Ectodermal cell (in vitro differentiated cells): ENCODE measurements around the gene CHGA.

ENCODE experiments used
- H3K27ac ChIP-seq: 2 replicates; pipeline ENCODE4 v1.7.0; 2013; ENCODE audit warnings: mild to moderate bottlenecking, low read depth, low read length; ENCODE audit not compliant: insufficient read depth, poor library complexity, severe bottlenecking
- H3K27me3 ChIP-seq: 2 replicates; pipeline ENCODE4 v1.7.0; 2013; ENCODE audit warnings: mild to moderate bottlenecking, low read length; ENCODE audit not compliant: insufficient read depth, control insufficient read depth, poor library complexity, severe bottlenecking
- H3K36me3 ChIP-seq: one replicate; pipeline ENCODE4 v1.7.0; 2013; ENCODE audit warnings: low read length; ENCODE audit not compliant: control insufficient read depth, insufficient read depth
- H3K4me1 ChIP-seq: one replicate; pipeline ENCODE4 v1.7.0; 2013; ENCODE audit warnings: low read length; ENCODE audit not compliant: control insufficient read depth, insufficient read depth
- H3K4me3 ChIP-seq: 2 replicates; pipeline ENCODE4 v1.7.0; 2013; ENCODE audit warnings: low read depth, low read length, control low read depth; ENCODE audit not compliant: insufficient read depth
- H3K9me3 ChIP-seq: 2 replicates; pipeline ENCODE4 v1.7.0; 2013; ENCODE audit warnings: mild to moderate bottlenecking, low read length, moderate library complexity; ENCODE audit not compliant: control insufficient read depth
- WGBS, 2 experiments: methylation state at CpG; one replicate each; pipeline ENCODE4 v1.1.7; 2013; ENCODE audit warnings: missing lambda C conversion rate in 2 of 2; 5-methylcytosine and 5-hydroxymethylcytosine counted together

CHGA gene

GRCh38 chr14:92959761-92960680 lies 37.1 kb downstream of the CHGA start:
- no peak overlapping the region for H3K27ac ChIP-seq

DNA sequence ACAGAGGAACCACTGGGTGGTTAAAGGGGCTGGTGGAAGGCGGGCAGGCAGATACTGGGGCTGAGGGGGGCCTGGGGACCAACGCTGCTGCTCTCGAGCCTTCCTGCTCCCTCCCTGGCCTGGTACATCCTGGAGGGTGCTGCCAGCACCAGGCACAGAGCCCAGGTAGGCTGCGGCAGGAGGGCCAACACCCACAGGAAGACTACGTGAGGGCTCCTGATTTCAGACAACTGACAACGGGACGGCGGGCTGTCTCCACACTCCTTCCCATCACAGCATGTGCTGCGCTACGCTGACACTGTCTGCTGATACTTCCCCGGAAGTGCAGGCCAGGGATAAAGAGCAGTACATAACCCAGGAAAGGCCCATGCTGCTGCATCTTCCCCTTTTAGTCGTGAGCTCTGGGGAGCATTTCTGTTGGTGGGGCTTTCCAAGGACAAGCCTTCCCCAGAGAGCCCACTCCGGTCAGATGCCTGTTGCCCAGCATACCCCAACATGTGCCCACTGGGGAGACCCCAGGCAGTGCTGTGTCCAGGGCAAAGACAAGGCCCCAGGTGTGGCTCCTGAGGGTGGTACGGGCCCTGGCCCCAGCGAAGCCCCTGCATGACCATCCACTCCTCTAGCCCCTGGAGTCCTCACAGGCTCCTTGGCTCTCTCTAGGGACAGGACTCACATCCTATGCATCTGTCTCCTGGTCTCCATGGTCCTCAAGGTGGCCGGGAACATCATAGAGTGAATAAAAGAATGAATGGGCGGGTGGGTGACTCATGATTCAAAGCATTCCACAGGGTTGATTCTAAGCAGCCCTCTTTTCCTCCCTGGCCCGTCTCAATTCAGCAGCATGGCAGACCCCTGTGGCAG lies 38.0 kb downstream of the CHGA start:
- H3K27ac ChIP-seq = no peak overlapping the region
- H3K4me1 ChIP-seq = no peaks in the 10 kb centered on the region
- 92% methylated on average over 18 of the region's 18 CpGs for WGBS, 2 experiments
- H3K9me3 ChIP-seq = no peaks in the 10 kb centered on the region
- H3K4me3 ChIP-seq = no peak overlapping the region
- no peaks in the 10 kb centered on the region for H3K27me3 ChIP-seq
- no peaks in the 10 kb centered on the region for H3K36me3 ChIP-seq

More at GRCh38 chr14:92959761-92960680, 37.1 kb downstream of the CHGA start:
- WGBS, 2 experiments = 94 to 95% methylated on average over 30 of the region's 30 CpGs
- Histone ChIP-seq H3K36me3 (no peaks in the 10 kb centered on the region), H3K4me1 (no peaks in the 10 kb centered on the region), H3K4me3 (no peak overlapping the region), H3K27me3 (no peaks in the 10 kb centered on the region), H3K9me3 (no peaks in the 10 kb centered on the region)

GRCh38 chr14:92961567-92961855 lies 38.6 kb downstream of the CHGA start:
- no peaks in the 10 kb centered on the region for H3K36me3 ChIP-seq
- no peak overlapping the region for H3K27ac ChIP-seq
- H3K4me1 ChIP-seq = no peaks in the 10 kb centered on the region
- no peaks in the 10 kb centered on the region for H3K9me3 ChIP-seq
- H3K27me3 ChIP-seq = no peaks in the 10 kb centered on the region
- H3K4me3 ChIP-seq = no peak overlapping the region
- 94 to 95% methylated on average over 7 of the region's 7 CpGs for WGBS, 2 experiments

DNA sequence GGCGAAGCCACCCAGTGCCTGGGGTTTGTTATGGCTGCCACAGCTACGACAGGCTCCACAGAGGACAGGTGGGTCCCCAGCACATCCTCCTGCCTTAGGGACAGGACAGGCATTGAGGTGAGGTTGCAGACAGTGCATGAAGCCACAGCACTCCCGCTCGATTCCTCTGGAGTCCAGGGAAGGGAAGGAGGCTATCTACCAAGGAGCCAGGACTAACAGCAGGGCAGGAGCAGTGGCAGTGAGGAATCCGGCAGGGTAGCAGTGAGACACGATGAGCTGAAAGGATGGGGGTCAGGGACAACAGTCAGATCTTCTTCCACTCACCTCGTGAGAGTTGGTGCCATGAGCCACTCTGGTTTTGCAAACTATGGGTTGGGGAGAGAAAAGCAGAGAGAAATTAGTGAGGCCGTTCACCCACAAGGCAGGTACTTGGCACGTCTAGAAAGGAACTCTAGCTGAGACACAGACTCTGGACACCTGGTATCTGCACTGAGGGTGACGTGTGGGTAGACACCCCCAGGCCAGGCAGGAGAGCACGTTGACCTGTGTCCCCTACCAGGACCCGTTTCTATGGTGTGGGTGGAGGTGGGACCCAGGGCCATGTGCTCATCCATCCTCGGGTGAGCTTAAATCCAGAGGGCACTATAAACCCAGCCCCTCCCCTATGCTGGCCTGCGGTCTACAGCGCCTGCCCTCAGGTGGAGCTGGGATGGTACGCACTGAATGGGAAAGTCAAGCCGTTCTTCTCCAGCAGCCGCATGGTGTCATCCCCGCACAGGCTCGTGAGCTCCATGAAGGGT lies 39.3 kb downstream of the CHGA start:
- no peaks in the 10 kb centered on the region for H3K9me3 ChIP-seq
- no peaks in the 10 kb centered on the region for H3K27me3 ChIP-seq
- no peaks in the 10 kb centered on the region for H3K36me3 ChIP-seq
- H3K4me3 ChIP-seq = no peak overlapping the region
- no peak overlapping the region for H3K27ac ChIP-seq
- H3K4me1 ChIP-seq = no peaks in the 10 kb centered on the region
- WGBS, 2 experiments = 93 to 94% methylated on average over 20 of the region's 20 CpGs

- Histone ChIP-seq H3K4me1 (no peaks in the 10 kb centered on the region), H3K27ac (no peak overlapping the region), H3K27me3 (no peaks in the 10 kb centered on the region), H3K4me3 (no peak overlapping the region), H3K9me3 (no peaks in the 10 kb centered on the region), H3K36me3 (no peaks in the 10 kb centered on the region)
- WGBS, 2 experiments = 93 to 94% methylated on average over 11 of the region's 11 CpGs
Measured at GRCh38 chr14:92962831-92963095, 39.8 kb downstream of the CHGA start.

DNA sequence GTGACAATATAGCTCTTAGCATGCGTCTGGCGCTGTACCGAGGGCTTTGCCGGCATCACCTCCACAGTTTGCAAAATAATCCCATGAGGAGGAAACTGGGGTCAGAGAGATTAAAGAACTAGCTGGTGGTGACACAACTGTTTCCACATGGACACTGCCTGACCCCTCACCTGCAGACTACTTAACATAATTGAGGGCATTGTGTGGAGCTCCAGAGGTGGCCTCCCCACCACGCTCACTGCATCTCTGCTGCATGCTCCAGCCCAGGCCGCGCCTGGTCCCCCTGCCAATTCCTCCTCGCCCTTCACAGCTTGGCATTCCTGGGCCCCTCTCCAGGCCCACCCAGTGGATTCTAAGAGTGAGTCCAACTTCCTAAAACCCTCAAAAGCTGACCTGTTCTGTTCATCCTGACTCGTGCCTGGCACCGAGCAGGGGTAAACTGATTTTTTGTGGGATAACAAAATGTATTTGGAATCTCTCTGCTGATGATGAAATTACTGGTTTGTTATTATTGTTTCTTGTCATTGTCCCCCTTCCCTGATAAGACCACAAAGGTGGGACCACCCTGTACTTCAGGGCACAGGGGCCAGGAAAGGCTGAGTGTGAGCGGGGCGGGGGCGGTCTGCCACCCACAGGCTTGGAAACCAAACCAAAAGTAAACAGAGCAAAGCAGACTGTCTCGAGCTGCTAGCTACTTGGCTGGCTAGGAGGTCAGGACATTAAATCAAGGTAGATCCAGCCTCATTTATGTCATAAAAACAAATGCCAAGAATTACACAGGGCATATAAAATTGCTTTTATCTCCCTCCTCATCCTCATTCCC lies 40.6 kb downstream of the CHGA start:
- 76 to 78% methylated on average over 14 of the region's 14 CpGs for WGBS, 2 experiments
- no peaks in the 10 kb centered on the region for H3K36me3 ChIP-seq
- no peak overlapping the region for H3K27ac ChIP-seq

GRCh38 chr14:92964124-92965109 lies 41.5 kb downstream of the CHGA start:
- H3K9me3 ChIP-seq = no peaks in the 10 kb centered on the region
- 90 to 93% methylated on average over 12 of the region's 12 CpGs for WGBS, 2 experiments
- H3K36me3 ChIP-seq = no peaks in the 10 kb centered on the region
- H3K4me3 ChIP-seq = no peak overlapping the region
- H3K27ac ChIP-seq = no peak overlapping the region
- no peaks in the 10 kb centered on the region for H3K4me1 ChIP-seq
- H3K27me3 ChIP-seq = no peaks in the 10 kb centered on the region

More for the DNA sequence above, 40.6 kb downstream of the CHGA start:
- H3K9me3 ChIP-seq = no peaks in the 10 kb centered on the region
- no peak overlapping the region for H3K4me3 ChIP-seq
- no peaks in the 10 kb centered on the region for H3K4me1 ChIP-seq
- H3K27me3 ChIP-seq = no peaks in the 10 kb centered on the region

GRCh38 chr14:92965281-92965680 lies 42.3 kb downstream of the CHGA start:
- H3K4me1 ChIP-seq = no peaks in the 10 kb centered on the region
- H3K27me3 ChIP-seq = no peaks in the 10 kb centered on the region
- no peak overlapping the region for H3K4me3 ChIP-seq
- no peaks in the 10 kb centered on the region for H3K36me3 ChIP-seq
- no peak overlapping the region for H3K27ac ChIP-seq
- 92% methylated on average over 1 of the region's 1 CpG; no CpG with 5 or more reads in 1 of the 2 experiments for WGBS, 2 experiments
- H3K9me3 ChIP-seq = no peaks in the 10 kb centered on the region
